GM21786 (cell line): ENCODE data around the gene UBE2V1.
"Not testable (repeated sequence)": the region's sequence is repeated elsewhere in the genome, so short reads cannot be mapped to it uniquely, and the experiment has no call there.

Experiments used
- ATAC-seq: cut with Tn5 transposase; IDR thresholded peaks from one replicate; pipeline ENCODE4 v1.9.1; 2021; ENCODE audit not compliant: unreplicated experiment

UBE2V1 gene

GRCh38 chr20:50112512-50113419 lies at the start of gene UBE2V1:
UBE2V1 (minus strand) TSS chr20:50113150; CDS start chr20:50113128, 22 bp downstream.
- peak; percentile 36 for ATAC-seq

- ATAC-seq = not testable (repeated sequence)
Observed at GRCh38 chr20:50161494-50161893, 48.5 kb upstream of the UBE2V1 start.

GRCh38 chr20:50153500-50154377 lies 40.8 kb upstream of the UBE2V1 start, which contains the start of gene PEDS1:
PEDS1 (minus strand) TSS chr20:50153723; CDS start chr20:50153637, 86 bp downstream.
- peak; percentile 91 for ATAC-seq

GRCh38 chr20:50153153-50153499 lies 40.2 kb upstream of the UBE2V1 start:
- no peak for ATAC-seq

GRCh38 chr20:50152394-50153152 lies 39.6 kb upstream of the UBE2V1 start:
- no peak for ATAC-seq

GRCh38 chr20:50151034-50151743 lies 38.2 kb upstream of the UBE2V1 start:
- no peak for ATAC-seq

- no peak for ATAC-seq
Observed at GRCh38 chr20:50149481-50150254, 36.7 kb upstream of the UBE2V1 start.

- peak; percentile 68 for ATAC-seq
Observed at GRCh38 chr20:50146732-50147662, 34.0 kb upstream of the UBE2V1 start.

- no peak for ATAC-seq
Observed at GRCh38 chr20:50146214-50146613, 33.3 kb upstream of the UBE2V1 start.

GRCh38 chr20:50145566-50145965 lies 32.6 kb upstream of the UBE2V1 start:
- ATAC-seq = no peak

- no peak for ATAC-seq
Observed at GRCh38 chr20:50144362-50144761, 31.4 kb upstream of the UBE2V1 start.

- ATAC-seq = no peak
Observed at GRCh38 chr20:50142812-50143211, 29.9 kb upstream of the UBE2V1 start.

GRCh38 chr20:50141811-50142561 lies 29.0 kb upstream of the UBE2V1 start:
- ATAC-seq = no peak

- ATAC-seq = no peak
Observed at GRCh38 chr20:50141018-50141675, 28.2 kb upstream of the UBE2V1 start.

GRCh38 chr20:50140339-50140859 lies 27.4 kb upstream of the UBE2V1 start:
- ATAC-seq = no peak

GRCh38 chr20:50138479-50139393 lies 25.8 kb upstream of the UBE2V1 start:
- ATAC-seq = no peak
